HepG2 (cell line): ENCODE data around the gene AMOTL2. TPM values are rescaled to one million over a fixed set of nuclear protein-coding genes. Genes with fewer than 3 reads are reported as not detected.

Experiments
- ARNT2 ChIP-seq: sonication (generic); formaldehyde crosslinking; IDR thresholded peaks from 2 replicates; pipeline ENCODE4 v1.8.0; 2022; ENCODE audit warnings: mild to moderate bottlenecking, low read depth, missing genetic modification reagents, moderate library complexity
- CREB1 ChIP-seq, 2 experiments: fragments of 450-650 bp in 1 of 2; IDR thresholded peaks; 2 replicates each; pipeline ENCODE4 v1.6.1; 2016 to 2017; ENCODE audit warnings: control low read depth in 1 of 2, mild to moderate bottlenecking in 1 of 2, missing compliant biosample characterization in 1 of 2, missing genetic modification characterization in 1 of 2
- HHEX ChIP-seq: IDR thresholded peaks from 2 replicates; pipeline ENCODE4 v1.6.1; 2016; ENCODE audit warnings: control low read depth
- JUNB ChIP-seq: sonication (generic); formaldehyde crosslinking; IDR thresholded peaks from 2 replicates; pipeline ENCODE4 v1.8.0; 2022; ENCODE audit warnings: missing genetic modification reagents, mild to moderate bottlenecking, borderline replicate concordance
- PRPF4 ChIP-seq: fragments of 200-400 bp; formaldehyde crosslinking; IDR thresholded peaks from 2 replicates; pipeline ENCODE4 v1.6.1; 2016; ENCODE audit warnings: low read length, low read depth; ENCODE audit not compliant: poor library complexity, severe bottlenecking
- ZMYM3 ChIP-seq: sonication (generic); formaldehyde crosslinking; IDR thresholded peaks from 2 replicates; pipeline ENCODE4 v1.5.1; 2020; ENCODE audit warnings: mild to moderate bottlenecking, missing genetic modification reagents
- ZNF703 ChIP-seq: sonication (generic); formaldehyde crosslinking; IDR thresholded peaks from 2 replicates; pipeline ENCODE4 v1.5.1; 2020; ENCODE audit warnings: missing genetic modification reagents, mild to moderate bottlenecking, moderate library complexity, borderline replicate concordance
- ZNF724P ChIP-seq: sonication (generic); formaldehyde crosslinking; IDR thresholded peaks from 2 replicates; pipeline ENCODE4 v1.8.0; 2022; ENCODE audit warnings: missing genetic modification reagents, borderline replicate concordance
- polyA plus RNA-seq, 8 experiments: library from polyadenylated mRNA; depleted of rRNA in 3 of 8; stranded (reverse) in 7 of 8; unstranded in 1 of 8; fragments of >200 nt; fragmentation: Illumina TruSeq in 4 of 8; extraction: Trizol in 4 of 8; gene quantifications; 2 replicates each; pipeline versions ENCODE4 v1.2.1 to v1.2.3, GENCODE V29; 2011 to 2016; ENCODE audit warnings: low read depth in 4 of 8, missing spikeins in 1 of 8, mixed read lengths in 1 of 8; ENCODE audit not compliant: insufficient read depth in 1 of 8
- total RNA-seq, 5 experiments: library from RNA; depleted of rRNA; stranded (reverse); fragments of >200 nt; fragmentation: Illumina TruSeq; extraction: Trizol; gene quantifications; 2 replicates each; pipeline ENCODE4 v1.2.3, GENCODE V29; 2016; ENCODE audit warnings: low read depth in 1 of 5
- TF ChIP-seq, protein P1 (sequence below): sonication (generic); formaldehyde crosslinking; IDR thresholded peaks from 2 replicates; pipeline ENCODE4 v1.5.1; 2020; ENCODE audit warnings: mild to moderate bottlenecking, missing genetic modification reagents, borderline replicate concordance
- TF ChIP-seq, protein P2 (sequence below): sonication (generic); formaldehyde crosslinking; IDR thresholded peaks from 2 replicates; pipeline ENCODE4 v1.4.0; 2020; ENCODE audit warnings: missing genetic modification reagents, low read depth, mild to moderate bottlenecking, borderline replicate concordance
- TF ChIP-seq, protein P3 (sequence below): IDR thresholded peaks from 2 replicates; pipeline ENCODE4 v1.6.1; 2012; ENCODE audit warnings: low read depth, low read length, improper control_type of control experiment
- TF ChIP-seq, protein P4 (sequence below): IDR thresholded peaks from 2 replicates; pipeline ENCODE4 v1.6.1; 2016; ENCODE audit warnings: low read depth, borderline replicate concordance
- TF ChIP-seq, protein P5 (sequence below): sonication (generic); formaldehyde crosslinking; IDR thresholded peaks from 2 replicates; pipeline ENCODE4 v1.4.0; 2020; ENCODE audit warnings: mild to moderate bottlenecking, missing genetic modification reagents
- TF ChIP-seq, protein P6 (sequence below): sonication (generic); formaldehyde crosslinking; IDR thresholded peaks from 2 replicates; pipeline ENCODE4 v1.8.1; 2023; ENCODE audit warnings: missing genetic modification reagents, mild to moderate bottlenecking, borderline replicate concordance
- TF ChIP-seq, protein P7 (sequence below): sonication (generic); IDR thresholded peaks from 2 replicates; pipeline ENCODE4 v1.6.1; 2016; ENCODE audit warnings: low read depth, borderline replicate concordance
- TF ChIP-seq, protein P8 (sequence below): IDR thresholded peaks from 2 replicates; pipeline ENCODE4 v1.6.1; 2016; ENCODE audit warnings: missing compliant biosample characterization, missing genetic modification reagents, borderline replicate concordance
- TF ChIP-seq, protein P9 (sequence below): IDR thresholded peaks from 2 replicates; pipeline ENCODE4 v1.6.1; 2016; ENCODE audit warnings: control low read depth

Gene AMOTL2
- total and polyA plus RNA-seq, 2 of the 13 experiments (the other 11 are each of a cell fraction or from before 2014, with no cell fraction given) = 17.3 to 18.5 TPM

DNA sequence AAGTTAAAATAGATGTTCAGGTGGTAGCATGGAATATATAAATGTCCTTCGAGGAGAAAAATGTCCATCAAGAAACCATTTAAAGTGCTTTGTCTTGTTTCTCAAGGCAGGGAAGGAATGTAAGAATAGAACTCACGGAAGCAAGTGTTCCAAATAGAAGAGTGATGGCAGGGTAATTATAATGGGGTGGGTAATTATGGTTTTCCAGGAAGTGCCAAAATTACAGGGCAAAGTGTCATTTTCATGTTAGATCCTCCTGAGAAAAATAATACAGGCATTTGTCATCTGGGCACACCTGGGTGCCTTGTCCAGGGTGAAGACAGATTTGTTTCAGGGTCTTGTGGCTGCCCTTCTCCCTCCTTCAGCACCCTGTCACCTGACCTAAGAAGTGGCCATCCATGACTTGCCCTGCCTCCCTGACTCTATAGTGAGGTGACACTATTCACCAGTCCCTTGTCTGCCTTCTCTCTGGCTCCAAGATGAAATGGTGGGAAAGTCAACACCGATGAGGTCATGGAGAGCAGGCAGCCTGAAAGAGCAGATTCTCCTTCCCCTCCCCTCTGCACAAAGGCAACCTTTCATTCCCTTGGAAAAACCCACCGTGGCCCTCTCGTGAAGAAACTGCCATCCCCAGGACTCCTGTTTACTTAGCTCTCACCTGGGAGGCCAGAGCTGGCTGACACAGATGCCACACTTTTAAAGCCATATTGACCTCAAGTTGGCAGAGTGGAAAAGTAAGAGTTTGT is 45.1 kb upstream of the AMOTL2 start (continued):
- TF ChIP-seq, protein P1, sequence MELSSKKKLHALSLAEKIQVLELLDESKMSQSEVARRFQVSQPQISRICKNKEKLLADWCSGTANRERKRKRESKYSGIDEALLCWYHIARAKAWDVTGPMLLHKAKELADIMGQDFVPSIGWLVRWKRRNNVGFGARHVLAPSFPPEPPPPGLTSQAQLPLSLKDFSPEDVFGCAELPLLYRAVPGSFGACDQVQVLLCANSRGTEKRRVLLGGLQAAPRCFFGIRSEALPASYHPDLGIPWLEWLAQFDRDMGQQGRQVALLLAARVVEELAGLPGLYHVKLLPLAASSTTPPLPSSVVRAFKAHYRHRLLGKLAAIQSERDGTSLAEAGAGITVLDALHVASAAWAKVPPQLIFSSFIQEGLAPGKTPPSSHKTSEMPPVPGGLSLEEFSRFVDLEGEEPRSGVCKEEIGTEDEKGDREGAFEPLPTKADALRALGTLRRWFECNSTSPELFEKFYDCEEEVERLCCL (CRISPR knock-in tag) = no peak
- TF ChIP-seq ZNF724P (CRISPR knock-in tag) (no peak), ZNF703 (CRISPR knock-in tag) (no peak), ZMYM3 (CRISPR knock-in tag) (peak; percentile 45; the same call in 1 of the 2 replicates), JUNB (CRISPR knock-in tag) (0 out of 2 replicates have a peak, but pooled peaks have one; percentile 15), HHEX (CRISPR knock-in tag) (no peak), CREB1 (IDR thresholded peaks at IDR 0.05) (no peak), CREB1 (CRISPR knock-in tag; IDR thresholded peaks at IDR 0.05) (peak; percentile 56; the same call in 1 of the 2 replicates), ARNT2 (CRISPR knock-in tag) (0 out of 2 replicates have a peak, but pooled peaks have one; percentile 34), PRPF4 (no peak)
- TF ChIP-seq, protein P2, sequence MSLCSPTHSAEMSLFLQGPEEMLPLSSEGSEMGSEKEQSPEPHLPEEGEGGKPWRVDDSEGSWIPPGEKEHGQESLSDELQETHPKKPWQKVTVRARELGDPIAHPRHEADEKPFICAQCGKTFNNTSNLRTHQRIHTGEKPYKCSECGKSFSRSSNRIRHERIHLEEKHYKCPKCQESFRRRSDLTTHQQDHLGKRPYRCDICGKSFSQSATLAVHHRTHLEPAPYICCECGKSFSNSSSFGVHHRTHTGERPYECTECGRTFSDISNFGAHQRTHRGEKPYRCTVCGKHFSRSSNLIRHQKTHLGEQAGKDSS = no peak
- TF ChIP-seq, protein P3, sequence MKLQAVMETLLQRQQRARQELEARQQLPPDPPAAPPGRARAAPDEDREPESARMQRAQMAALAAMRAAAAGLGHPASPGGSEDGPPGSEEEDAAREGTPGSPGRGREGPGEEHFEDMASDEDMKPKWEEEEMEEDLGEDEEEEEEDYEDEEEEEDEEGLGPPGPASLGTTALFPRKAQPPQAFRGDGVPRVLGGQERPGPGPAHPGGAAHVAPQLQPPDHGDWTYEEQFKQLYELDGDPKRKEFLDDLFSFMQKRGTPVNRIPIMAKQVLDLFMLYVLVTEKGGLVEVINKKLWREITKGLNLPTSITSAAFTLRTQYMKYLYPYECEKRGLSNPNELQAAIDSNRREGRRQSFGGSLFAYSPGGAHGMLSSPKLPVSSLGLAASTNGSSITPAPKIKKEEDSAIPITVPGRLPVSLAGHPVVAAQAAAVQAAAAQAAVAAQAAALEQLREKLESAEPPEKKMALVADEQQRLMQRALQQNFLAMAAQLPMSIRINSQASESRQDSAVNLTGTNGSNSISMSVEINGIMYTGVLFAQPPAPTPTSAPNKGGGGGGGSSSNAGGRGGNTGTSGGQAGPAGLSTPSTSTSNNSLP = no peak
- TF ChIP-seq, protein P4, sequence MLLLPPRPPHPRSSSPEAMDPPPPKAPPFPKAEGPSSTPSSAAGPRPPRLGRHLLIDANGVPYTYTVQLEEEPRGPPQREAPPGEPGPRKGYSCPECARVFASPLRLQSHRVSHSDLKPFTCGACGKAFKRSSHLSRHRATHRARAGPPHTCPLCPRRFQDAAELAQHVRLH (CRISPR knock-in tag) = peak; percentile 58; the same call in 1 of the 2 replicates
- TF ChIP-seq, protein P5, sequence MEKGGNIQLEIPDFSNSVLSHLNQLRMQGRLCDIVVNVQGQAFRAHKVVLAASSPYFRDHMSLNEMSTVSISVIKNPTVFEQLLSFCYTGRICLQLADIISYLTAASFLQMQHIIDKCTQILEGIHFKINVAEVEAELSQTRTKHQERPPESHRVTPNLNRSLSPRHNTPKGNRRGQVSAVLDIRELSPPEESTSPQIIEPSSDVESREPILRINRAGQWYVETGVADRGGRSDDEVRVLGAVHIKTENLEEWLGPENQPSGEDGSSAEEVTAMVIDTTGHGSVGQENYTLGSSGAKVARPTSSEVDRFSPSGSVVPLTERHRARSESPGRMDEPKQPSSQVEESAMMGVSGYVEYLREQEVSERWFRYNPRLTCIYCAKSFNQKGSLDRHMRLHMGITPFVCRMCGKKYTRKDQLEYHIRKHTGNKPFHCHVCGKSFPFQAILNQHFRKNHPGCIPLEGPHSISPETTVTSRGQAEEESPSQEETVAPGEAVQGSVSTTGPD (CRISPR knock-in tag) = peak; percentile 85
- TF ChIP-seq, protein P6, sequence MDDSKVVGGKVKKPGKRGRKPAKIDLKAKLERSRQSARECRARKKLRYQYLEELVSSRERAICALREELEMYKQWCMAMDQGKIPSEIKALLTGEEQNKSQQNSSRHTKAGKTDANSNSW (CRISPR knock-in tag) = no peak
- TF ChIP-seq, protein P7, sequence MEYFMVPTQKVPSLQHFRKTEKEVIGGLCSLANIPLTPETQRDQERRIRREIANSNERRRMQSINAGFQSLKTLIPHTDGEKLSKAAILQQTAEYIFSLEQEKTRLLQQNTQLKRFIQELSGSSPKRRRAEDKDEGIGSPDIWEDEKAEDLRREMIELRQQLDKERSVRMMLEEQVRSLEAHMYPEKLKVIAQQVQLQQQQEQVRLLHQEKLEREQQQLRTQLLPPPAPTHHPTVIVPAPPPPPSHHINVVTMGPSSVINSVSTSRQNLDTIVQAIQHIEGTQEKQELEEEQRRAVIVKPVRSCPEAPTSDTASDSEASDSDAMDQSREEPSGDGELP = peak; percentile 96
- TF ChIP-seq, protein P8, sequence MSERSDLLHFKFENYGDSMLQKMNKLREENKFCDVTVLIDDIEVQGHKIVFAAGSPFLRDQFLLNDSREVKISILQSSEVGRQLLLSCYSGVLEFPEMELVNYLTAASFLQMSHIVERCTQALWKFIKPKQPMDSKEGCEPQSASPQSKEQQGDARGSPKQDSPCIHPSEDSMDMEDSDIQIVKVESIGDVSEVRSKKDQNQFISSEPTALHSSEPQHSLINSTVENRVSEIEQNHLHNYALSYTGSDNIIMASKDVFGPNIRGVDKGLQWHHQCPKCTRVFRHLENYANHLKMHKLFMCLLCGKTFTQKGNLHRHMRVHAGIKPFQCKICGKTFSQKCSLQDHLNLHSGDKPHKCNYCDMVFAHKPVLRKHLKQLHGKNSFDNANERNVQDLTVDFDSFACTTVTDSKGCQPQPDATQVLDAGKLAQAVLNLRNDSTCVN (CRISPR knock-in tag) = peak; percentile 75; the same call in 1 of the 2 replicates
- TF ChIP-seq, protein P9, sequence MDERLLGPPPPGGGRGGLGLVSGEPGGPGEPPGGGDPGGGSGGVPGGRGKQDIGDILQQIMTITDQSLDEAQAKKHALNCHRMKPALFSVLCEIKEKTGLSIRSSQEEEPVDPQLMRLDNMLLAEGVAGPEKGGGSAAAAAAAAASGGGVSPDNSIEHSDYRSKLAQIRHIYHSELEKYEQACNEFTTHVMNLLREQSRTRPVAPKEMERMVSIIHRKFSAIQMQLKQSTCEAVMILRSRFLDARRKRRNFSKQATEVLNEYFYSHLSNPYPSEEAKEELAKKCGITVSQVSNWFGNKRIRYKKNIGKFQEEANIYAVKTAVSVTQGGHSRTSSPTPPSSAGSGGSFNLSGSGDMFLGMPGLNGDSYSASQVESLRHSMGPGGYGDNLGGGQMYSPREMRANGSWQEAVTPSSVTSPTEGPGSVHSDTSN (CRISPR knock-in tag) = no peak
